ENCODE results near the gene CDK6. TPM values are rescaled to one million over a fixed set of nuclear protein-coding genes. Genes with fewer than 3 reads are reported as not detected.
A peak's percentile ranks its signal among the peaks of the same experiment; 100 is the strongest.

The CDK6 gene
- total and polyA plus RNA-seq, 9 of the 15 experiments (the other 6 are each of a cell fraction or from before 2014, with no cell fraction given): 7.6 to 109 (median 44.4) TPM

DNA sequence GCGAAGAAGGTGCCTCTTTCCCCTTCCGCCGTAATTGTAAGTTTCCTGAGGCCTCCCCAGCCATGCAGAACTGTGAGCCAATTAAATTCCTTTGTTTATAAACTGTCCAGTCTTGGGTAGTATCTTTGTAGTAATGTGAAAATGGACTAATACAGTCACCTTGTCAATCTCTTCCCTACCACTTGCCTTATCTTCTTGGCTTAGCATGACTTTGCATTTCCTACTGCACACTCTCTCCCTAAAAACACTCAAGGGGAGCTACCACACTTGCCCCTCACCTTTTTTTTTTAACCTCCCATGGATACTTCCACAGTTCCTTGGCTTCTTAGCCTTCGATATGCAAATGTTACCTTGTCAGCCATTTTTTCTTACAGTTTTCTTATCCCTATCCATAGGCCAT lies 7.4 kb upstream of the CDK6 start (continued):
- TF ChIP-seq ZNF407 (IDR thresholded peaks at IDR 0.05; ENCODE audit: low read depth): no peak
- no peak for TF ChIP-seq BMI1 (IDR thresholded peaks at IDR 0.05; ENCODE audit: low read length)
- no peak for TF ChIP-seq GTF2F1 (IDR thresholded peaks at IDR 0.05; ENCODE audit: low read depth, low read length)
- peak; percentile 88 for TF ChIP-seq C11orf30 (IDR thresholded peaks at IDR 0.05; ENCODE audit: low read depth)
- TF ChIP-seq SMARCE1 (IDR thresholded peaks at IDR 0.05): peak; percentile 55; the same call in 1 of the 2 replicates
- no peak for TF ChIP-seq ATF7 (IDR thresholded peaks at IDR 0.05)
- TF ChIP-seq ZNF184 (CRISPR knock-in tag; IDR thresholded peaks at IDR 0.05): no peak
- TF ChIP-seq POLR2A (conservative IDR thresholded peaks at IDR 0.05): no peak
- no peak for TF ChIP-seq ZNF57 (CRISPR knock-in tag; IDR thresholded peaks at IDR 0.05)
- TF ChIP-seq ARID1B (IDR thresholded peaks at IDR 0.05): peak; percentile 60
- TF ChIP-seq, protein P1, sequence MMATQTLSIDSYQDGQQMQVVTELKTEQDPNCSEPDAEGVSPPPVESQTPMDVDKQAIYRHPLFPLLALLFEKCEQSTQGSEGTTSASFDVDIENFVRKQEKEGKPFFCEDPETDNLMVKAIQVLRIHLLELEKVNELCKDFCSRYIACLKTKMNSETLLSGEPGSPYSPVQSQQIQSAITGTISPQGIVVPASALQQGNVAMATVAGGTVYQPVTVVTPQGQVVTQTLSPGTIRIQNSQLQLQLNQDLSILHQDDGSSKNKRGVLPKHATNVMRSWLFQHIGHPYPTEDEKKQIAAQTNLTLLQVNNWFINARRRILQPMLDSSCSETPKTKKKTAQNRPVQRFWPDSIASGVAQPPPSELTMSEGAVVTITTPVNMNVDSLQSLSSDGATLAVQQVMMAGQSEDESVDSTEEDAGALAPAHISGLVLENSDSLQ (IDR thresholded peaks at IDR 0.05): peak; percentile 78
- no peak for TF ChIP-seq BCLAF1 (IDR thresholded peaks at IDR 0.05; ENCODE audit: borderline replicate concordance in 1 of 2, control insufficient read depth in 1 of 2, low read depth in 2 of 2, low read length in 1 of 2)
- no peak for TF ChIP-seq SLC30A9 (CRISPR knock-in tag; IDR thresholded peaks at IDR 0.05)
- TF ChIP-seq ZNF277 (CRISPR knock-in tag; IDR thresholded peaks at IDR 0.05; ENCODE audit: borderline replicate concordance): no peak
- no peak for TF ChIP-seq ADNP (tag; IDR thresholded peaks at IDR 0.05)
- TF ChIP-seq ZNF253 (CRISPR knock-in tag; conservative IDR thresholded peaks at IDR 0.05): no peak
- no peak for TF ChIP-seq FOXK1 (CRISPR knock-in tag; IDR thresholded peaks at IDR 0.05; ENCODE audit: borderline replicate concordance)

Data from K562 (cell line).